Endothelial cell of umbilical vein (primary cell): Measurements from ENCODE around the gene PMIS2. TPM values are rescaled to one million over a fixed set of nuclear protein-coding genes. Genes with fewer than 3 reads are reported as not detected.
"Not testable (repeated sequence)": the region's sequence is repeated elsewhere in the genome, so short reads cannot be mapped to it uniquely, and the experiment has no call there.

Source experiments
- BruUV-seq: library from RNA; stranded (reverse); fragments of 400-500 nt; replicated peaks from 2 replicates; lab custom pipeline; 2021; lab: Mats Ljungman, UMichigan
- CTCF ChIA-PET: fragments of 300-600, 350-600 bp; sonication (Branson Sonifier 250); formaldehyde crosslinking; loops from one replicate; lab custom pipeline; 2021; ENCODE audit warnings: antibody characterized with exemption, inconsistent platforms; lab: Charles Lee
- POLR2A ChIA-PET: fragments of 300-600, 350-600 bp; sonication (Branson Sonifier 250); formaldehyde crosslinking; loops from one replicate; lab custom pipeline; 2021; ENCODE audit warnings: antibody characterized with exemption, inconsistent platforms; lab: Charles Lee
- DNase-seq: peaks from one replicate; pipeline ENCODE4 v3.0.0-alpha.2; 2011; ENCODE audit warnings: low read depth, low spot score
- FAIRE-seq: peaks from 2 replicates; lab custom pipeline; 2011; peaks lifted over from hg19 to GRCh38; lab: Jason Lieb, UNC
- H2AFZ ChIP-seq: 2 replicates; pipeline ENCODE4 v1.6.0; 2012; ENCODE audit warnings: low read depth, low read length, control low read depth, inconsistent platforms
- H3K27ac ChIP-seq: 2 replicates; pipeline ENCODE4 v1.5.1; 2011; ENCODE audit warnings: low read depth, mild to moderate bottlenecking, control low read depth, low read length, moderate library complexity; ENCODE audit not compliant: insufficient read depth
- H3K27me3 ChIP-seq, 2 experiments: 2 replicates each; pipeline versions ENCODE4 v1.6.0 to v1.6.1; 2011; ENCODE audit warnings: low read length in 2 of 2, mixed read lengths in 1 of 2; ENCODE audit not compliant: control insufficient read depth in 2 of 2, insufficient read depth in 2 of 2
- H3K36me3 ChIP-seq, 2 experiments: 2 replicates in 1 of 2; 3 replicates in 1 of 2; pipeline ENCODE4 v1.5.1; 2011; ENCODE audit warnings: low read length in 2 of 2, mild to moderate bottlenecking in 1 of 2, moderate library complexity in 1 of 2; ENCODE audit not compliant: control insufficient read depth in 2 of 2, insufficient read depth in 2 of 2; ENCODE audit errors: extremely low read depth in 1 of 2
- H3K4me1 ChIP-seq: 3 replicates; pipeline ENCODE4 v1.5.1; 2011; ENCODE audit warnings: mild to moderate bottlenecking, low read length; ENCODE audit not compliant: control insufficient read depth, insufficient read depth; ENCODE audit errors: extremely low read depth
- H3K4me2 ChIP-seq: 2 replicates; pipeline ENCODE4 v1.6.1; 2011; ENCODE audit warnings: low read length, control low read depth, mixed read lengths; ENCODE audit not compliant: insufficient read depth
- H3K4me3 ChIP-seq, 3 experiments: fragments of 200-600 bp in 1 of 3; sonication (generic), shearing (Covaris generic) in 1 of 3; replicated peaks in 1 of 3; 2 replicates each; pipeline ENCODE4 v1.5.1; 2011 to 2016; ENCODE audit warnings: control low read depth in 3 of 3, low read length in 3 of 3, mild to moderate bottlenecking in 2 of 3, inconsistent platforms in 1 of 3, low read depth in 1 of 3, moderate library complexity in 1 of 3; ENCODE audit not compliant: insufficient read depth in 1 of 3
- H3K79me2 ChIP-seq: 2 replicates; pipeline ENCODE4 v1.6.0; 2012; ENCODE audit warnings: low read length, inconsistent platforms; ENCODE audit not compliant: control insufficient read depth, insufficient read depth
- H3K9ac ChIP-seq: replicated peaks from 2 replicates; pipeline ENCODE3; 2011; ENCODE audit warnings: low read length, control low read depth; ENCODE audit not compliant: insufficient read depth; ENCODE audit errors: extremely low read depth
- H3K9me1 ChIP-seq: replicated peaks from 3 replicates; pipeline ENCODE4 v1.6.0; 2011; ENCODE audit warnings: mild to moderate bottlenecking, low read length; ENCODE audit not compliant: control insufficient read depth, insufficient read depth; ENCODE audit errors: extremely low read depth
- H3K9me3 ChIP-seq: replicated peaks from 2 replicates; pipeline ENCODE4 v1.5.1; 2012; ENCODE audit warnings: low read length, inconsistent platforms; ENCODE audit not compliant: control insufficient read depth, insufficient read depth
- H4K20me1 ChIP-seq: replicated peaks from 2 replicates; pipeline ENCODE3; 2011; ENCODE audit warnings: mild to moderate bottlenecking, low read length; ENCODE audit not compliant: control insufficient read depth, insufficient read depth; ENCODE audit errors: extremely low read depth
- POLR2AphosphoS5 ChIP-seq: IDR thresholded peaks from 2 replicates; pipeline ENCODE4 v1.6.1; 2012; ENCODE audit warnings: low read depth, mild to moderate bottlenecking, control low read depth, low read length, moderate library complexity; ENCODE audit not compliant: insufficient read depth
- dilution Hi-C: fragments of 300-500 bp; cut with MboI; formaldehyde crosslinking; loops from one replicate; pipeline ENCODE4 v1.15.0; 2019; ENCODE audit warnings: low sequenced_read_pairs; ENCODE audit not compliant: extremely low pct_ligation_motif_present
- intact Hi-C: fragments of 100-400 bp; cut with micrococcal nuclease; formaldehyde crosslinking; loops from one replicate; pipeline ENCODE4 v1.10.0; 2022
- polyA plus RNA-seq, 4 experiments: library from polyadenylated mRNA; depleted of rRNA in 3 of 4; stranded (reverse) in 3 of 4; unstranded in 1 of 4; fragments of >200 nt; gene quantifications; 2 replicates each; pipeline versions ENCODE4 v1.2.1 to v1.2.3, GENCODE V29; 2011 to 2012; ENCODE audit warnings: missing spikeins in 1 of 4
- total RNA-seq: library from RNA; stranded (reverse); gene quantifications from 2 replicates; pipeline ENCODE4 v1.2.3, GENCODE V29; 2021
- TF ChIP-seq, protein P1 (sequence below), 2 donors: IDR thresholded peaks; 1 replicate in 1 of 2; 2 replicates in 1 of 2; pipeline ENCODE4 v1.5.1; 2011; ENCODE audit warnings: low read length in 2 of 2, mild to moderate bottlenecking in 2 of 2, moderate library complexity in 2 of 2, control low read depth in 1 of 2, inconsistent platforms in 1 of 2, low read depth in 1 of 2; ENCODE audit not compliant: insufficient read depth in 1 of 2; ENCODE audit errors: extremely low read depth in 1 of 2

Gene PMIS2
- total and polyA plus RNA-seq, 2 donors (not counting 3 experiments of a cell fraction or from before 2014, with no cell fraction given) = not detected

DNA sequence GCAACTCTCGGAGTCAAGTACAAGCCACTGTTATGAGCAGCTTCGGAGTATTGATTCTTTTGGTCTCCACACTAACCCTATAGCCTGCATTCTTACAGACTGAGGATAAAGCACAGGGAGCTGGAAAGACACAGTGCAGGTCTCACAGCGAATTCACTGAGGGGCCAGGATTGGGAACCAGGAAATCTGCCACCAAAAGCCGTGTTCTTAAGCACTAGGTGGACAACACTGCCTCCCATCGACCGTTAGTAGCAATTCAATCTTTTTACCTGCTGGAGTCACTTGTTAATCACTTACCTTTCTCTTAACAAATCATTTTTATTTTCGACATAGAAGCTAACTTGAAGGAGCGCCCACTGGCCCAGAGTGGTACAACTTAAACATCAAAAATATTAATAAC is 6.3 kb downstream of the PMIS2 start:
- no peak overlapping the region for H3K9ac ChIP-seq
- DNase-seq (peak; percentile 25), FAIRE-seq (peak; percentile 40)
- H3K27ac ChIP-seq = no peak overlapping the region
- ChIA-PET CTCF (interaction anchor here (1.1 to 2.1 kb wide), 5 partner anchors 13 to 239 kb away, joined by 3 to 9 read pairs (median 5); no protein-coding TSS in a partner anchor), POLR2A (no interaction called here)
- TF ChIP-seq, protein P1, sequence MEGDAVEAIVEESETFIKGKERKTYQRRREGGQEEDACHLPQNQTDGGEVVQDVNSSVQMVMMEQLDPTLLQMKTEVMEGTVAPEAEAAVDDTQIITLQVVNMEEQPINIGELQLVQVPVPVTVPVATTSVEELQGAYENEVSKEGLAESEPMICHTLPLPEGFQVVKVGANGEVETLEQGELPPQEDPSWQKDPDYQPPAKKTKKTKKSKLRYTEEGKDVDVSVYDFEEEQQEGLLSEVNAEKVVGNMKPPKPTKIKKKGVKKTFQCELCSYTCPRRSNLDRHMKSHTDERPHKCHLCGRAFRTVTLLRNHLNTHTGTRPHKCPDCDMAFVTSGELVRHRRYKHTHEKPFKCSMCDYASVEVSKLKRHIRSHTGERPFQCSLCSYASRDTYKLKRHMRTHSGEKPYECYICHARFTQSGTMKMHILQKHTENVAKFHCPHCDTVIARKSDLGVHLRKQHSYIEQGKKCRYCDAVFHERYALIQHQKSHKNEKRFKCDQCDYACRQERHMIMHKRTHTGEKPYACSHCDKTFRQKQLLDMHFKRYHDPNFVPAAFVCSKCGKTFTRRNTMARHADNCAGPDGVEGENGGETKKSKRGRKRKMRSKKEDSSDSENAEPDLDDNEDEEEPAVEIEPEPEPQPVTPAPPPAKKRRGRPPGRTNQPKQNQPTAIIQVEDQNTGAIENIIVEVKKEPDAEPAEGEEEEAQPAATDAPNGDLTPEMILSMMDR (IDR thresholded peaks at IDR 0.05; ENCODE audit: extremely low read depth in 1 of 2, insufficient read depth in 1 of 2, low read depth in 1 of 2, low read length in 2 of 2) = peak; percentile 31 to 33
- TF ChIP-seq POLR2AphosphoS5 = no peak
- no peaks in the 10 kb centered on the region for H3K9me3 ChIP-seq
- intact Hi-C loops = loop anchor here (1.0 kb wide), 1 partner anchor 82 kb away; no protein-coding TSS in a partner anchor
- dilution Hi-C loops = no loop called here
- H3K36me3 ChIP-seq = no peaks in the 10 kb centered on the region
- H3K4me1 ChIP-seq = no peaks in the 10 kb centered on the region
- H3K4me2 ChIP-seq = no peak overlapping the region
- no peaks in the 10 kb centered on the region for H3K79me2 ChIP-seq
- no peak overlapping the region for H3K4me3 ChIP-seq
- H3K9me1 ChIP-seq = no peaks in the 10 kb centered on the region
- no TSS peak for BruUV-seq
- peak overlapping the region; percentile 20 for H2AFZ ChIP-seq
- no peaks in the 10 kb centered on the region for H3K27me3 ChIP-seq
- H4K20me1 ChIP-seq = no peaks in the 10 kb centered on the region

DNA sequence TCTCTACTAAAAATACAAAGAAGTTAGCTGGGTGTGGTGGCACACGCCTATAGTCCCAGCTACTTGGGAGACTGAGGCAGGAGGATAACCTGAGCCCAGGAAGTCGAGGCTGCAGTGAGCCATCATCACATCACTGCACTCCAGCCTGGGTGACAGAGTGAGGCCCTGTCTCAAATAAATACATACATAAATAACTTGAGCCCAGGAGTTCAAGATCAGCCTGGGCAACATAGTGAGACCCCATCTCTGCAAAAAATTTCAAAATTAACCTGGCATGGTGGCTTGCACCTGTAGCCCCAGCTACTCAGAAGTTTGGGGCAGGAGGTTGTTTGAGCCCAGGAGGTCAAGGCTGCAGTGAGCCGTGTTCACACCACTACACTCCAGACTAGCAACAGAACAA is 9.1 kb downstream of the PMIS2 start:
- H3K79me2 ChIP-seq, POLR2A ChIA-PET, FAIRE-seq, H3K9me1 ChIP-seq, H3K4me2 ChIP-seq, H2AFZ ChIP-seq, H3K27me3 ChIP-seq, BruUV-seq, H3K4me3 ChIP-seq, H3K9ac ChIP-seq, H3K27ac ChIP-seq, H3K9me3 ChIP-seq, intact Hi-C loops, DNase-seq, CTCF ChIA-PET, H3K4me1 ChIP-seq, H4K20me1 ChIP-seq, H3K36me3 ChIP-seq, dilution Hi-C loops: not testable (repeated sequence)
